Activated CD8-positive, alpha-beta memory T cell treated with anti-CD3 and anti-CD28 coated beads, Interleukin-2, amount 50 U/mL, for 24 hours (primary cell): ENCODE measurements around the gene IGSF22.

ENCODE experiments used
- DNase-seq: peaks from one replicate; pipeline ENCODE4 v3.0.0-alpha.2; 2020; ENCODE audit errors: extremely low read depth

IGSF22 gene

GRCh38 chr11:18713646-18714442 is 12.1 kb downstream of the IGSF22 start:
- no peak for DNase-seq

DNA sequence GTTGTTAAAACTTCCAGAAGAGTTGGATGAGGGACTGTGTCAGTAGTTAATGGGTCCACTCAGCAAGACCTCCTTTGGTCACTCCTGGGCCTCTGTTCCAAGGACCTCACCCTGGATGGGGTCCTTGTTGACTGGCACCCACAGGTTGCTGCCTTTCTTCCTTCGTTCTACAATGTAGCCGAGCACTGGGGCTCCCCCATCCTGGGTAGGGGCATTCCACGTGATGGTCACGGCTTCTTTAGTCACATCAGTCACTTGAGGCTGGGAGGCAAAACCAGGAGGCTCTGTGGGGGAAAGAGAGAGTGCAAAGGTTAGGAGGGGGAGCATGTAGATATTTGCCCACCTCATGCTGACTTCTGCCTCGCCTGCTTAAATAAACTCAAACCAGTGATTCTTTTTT is 15.4 kb downstream of the IGSF22 start:
- no peak for DNase-seq

- DNase-seq, result no peak
Observed at GRCh38 chr11:18709414-18709813, 16.6 kb downstream of the IGSF22 start.

GRCh38 chr11:18707811-18708340 is 18.1 kb downstream of the IGSF22 start:
- DNase-seq, result no peak

DNA sequence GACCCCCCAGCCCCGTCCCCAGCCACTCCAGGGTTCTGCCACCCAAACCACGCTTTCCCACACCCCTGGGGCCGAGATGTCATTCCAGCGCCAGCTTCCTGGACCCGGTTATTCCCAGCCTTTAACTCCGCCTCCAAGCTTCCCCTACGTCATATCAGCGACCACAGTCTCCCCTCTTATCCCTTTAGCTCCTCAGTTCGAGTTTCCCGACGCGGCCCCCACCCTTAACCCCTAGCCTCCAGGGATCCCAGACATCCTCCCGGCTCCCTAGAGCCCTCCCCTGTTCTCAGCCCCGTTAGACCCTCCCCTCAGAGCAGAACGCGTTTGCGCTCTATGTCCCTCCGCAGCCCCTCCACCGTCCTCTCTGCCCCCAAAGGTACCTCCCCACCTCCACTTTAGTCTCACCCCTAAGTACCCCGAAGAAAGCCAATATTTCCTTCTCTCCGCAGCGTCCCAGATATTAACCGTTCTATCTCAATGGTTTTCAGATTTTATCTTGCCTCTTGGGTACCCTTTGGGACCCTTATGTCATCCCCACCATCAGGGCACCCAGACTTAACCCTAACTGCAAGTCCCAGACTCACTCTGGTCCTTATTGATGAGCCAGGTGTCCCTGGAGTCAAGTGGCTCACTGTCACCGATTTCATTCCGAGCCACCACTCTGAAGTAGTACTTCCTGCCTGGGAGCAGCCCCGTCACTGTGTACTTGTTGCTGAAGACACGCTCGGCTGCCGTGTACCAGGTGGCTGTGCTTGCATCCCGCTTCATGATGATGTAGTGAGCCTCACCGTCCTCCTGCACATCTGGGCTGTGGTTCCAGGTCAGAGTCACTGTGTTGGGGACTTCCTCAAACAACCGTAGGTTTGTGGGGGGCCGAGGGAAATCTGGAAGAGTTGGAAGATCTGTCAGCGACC is 19.4 kb downstream of the IGSF22 start:
- no peak for DNase-seq

GRCh38 chr11:18705651-18706281 is 20.2 kb downstream of the IGSF22 start:
- no peak for DNase-seq

GRCh38 chr11:18704698-18705097 is 21.3 kb downstream of the IGSF22 start:
- no peak for DNase-seq

DNA sequence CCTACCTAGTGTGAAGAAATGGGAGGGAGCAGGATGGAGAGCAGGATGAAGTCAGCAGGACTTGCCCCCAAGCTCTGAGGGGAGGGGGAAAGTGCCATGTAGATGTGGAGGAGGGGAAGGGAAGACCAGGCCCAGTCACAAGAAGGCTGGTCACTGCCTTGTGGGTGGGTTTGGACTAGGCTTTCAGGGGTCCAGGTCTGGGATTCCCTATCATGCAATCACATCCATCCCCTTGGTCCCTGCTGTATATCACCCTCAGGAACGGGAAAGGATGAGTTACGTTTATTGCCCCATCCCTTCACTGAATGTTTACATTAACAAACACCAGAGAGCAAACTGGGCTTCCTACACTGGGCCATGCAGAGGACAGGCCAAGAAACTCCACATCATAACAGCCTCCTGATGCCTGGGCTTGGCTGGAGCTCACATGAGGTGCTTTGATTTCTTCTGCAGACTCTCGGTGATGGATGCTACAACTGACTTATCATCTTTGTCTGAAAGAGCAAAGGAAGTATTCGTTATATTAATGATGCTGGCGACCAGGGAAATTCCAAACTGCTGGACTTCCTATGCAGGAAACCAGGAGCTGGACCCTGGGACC is 21.8 kb downstream of the IGSF22 start:
- DNase-seq, result no peak

GRCh38 chr11:18703001-18703763 is 22.8 kb downstream of the IGSF22 start:
- no peak for DNase-seq

DNA sequence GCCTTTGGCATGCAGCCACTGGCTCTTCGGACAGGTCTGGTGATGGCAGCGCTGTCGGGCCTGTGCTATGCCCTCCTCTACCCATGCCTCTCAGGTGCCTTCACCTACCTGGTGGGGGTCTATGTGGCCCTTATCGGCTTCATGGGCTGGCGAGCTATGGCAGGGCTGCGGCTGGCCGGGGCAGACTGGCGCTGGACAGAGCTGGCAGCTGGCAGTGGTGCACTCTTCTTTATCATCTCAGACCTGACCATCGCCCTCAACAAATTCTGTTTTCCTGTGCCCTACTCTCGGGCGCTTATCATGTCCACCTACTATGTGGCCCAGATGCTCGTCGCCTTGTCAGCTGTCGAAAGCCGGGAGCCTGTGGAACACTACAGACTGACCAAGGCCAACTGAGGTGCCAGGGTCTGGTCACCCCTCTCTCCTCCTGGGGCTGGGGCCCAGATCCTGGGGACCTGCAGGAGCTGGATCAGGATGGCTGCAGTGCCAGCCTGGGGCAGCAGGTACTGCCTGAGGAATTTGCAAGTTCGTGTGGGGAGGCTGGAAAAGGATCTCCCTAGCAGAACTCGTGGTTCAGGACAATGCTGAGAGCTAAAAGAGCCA is 24.3 kb downstream of the IGSF22 start:
- DNase-seq, result no peak

- no peak for DNase-seq
Observed at GRCh38 chr11:18700872-18701271, 25.1 kb downstream of the IGSF22 start.

GRCh38 chr11:18700375-18700774 is 25.6 kb downstream of the IGSF22 start:
- no peak for DNase-seq

DNA sequence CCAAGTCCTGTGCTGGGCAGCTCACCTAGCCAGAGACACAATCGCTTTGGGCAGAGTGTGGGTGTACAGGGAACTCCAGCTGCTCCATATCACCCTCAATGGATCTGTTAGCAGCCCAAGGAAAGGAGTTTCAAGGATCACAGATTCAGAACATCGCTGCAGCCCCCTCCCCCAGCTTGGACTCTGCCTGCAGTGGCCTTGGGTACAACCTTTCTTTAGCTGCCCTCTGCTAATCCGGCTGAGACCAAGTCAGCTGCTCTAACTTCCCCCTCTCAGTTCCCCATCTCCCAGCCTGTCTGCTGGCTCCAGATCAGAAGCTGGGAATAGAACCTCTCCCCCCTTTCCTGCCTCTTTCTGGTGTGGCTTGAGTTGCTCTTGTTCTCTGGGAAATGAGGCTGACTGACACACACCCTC is 26.1 kb downstream of the IGSF22 start:
- DNase-seq, result no peak

DNA sequence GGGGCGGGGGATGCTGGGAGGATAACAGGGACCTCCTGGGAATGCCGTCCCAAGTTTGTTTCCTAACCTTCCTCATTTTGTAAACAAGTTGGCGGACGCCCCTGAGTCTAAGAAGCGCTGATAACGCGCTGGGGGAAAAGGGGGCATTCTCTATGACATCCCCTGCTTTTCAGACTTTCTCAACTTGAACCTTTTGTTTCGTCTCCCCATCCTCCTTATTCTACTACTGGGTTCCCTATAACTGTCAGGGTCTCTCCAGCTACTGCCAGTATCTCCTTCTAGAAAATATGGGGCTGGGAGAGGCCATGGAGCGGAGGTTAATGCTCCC is 26.8 kb downstream of the IGSF22 start:
- DNase-seq, result no peak

- DNase-seq, result peak; percentile 63
Observed at GRCh38 chr11:18698341-18699268, 27.4 kb downstream of the IGSF22 start, which contains the start of gene TMEM86A. TSS of gene TMEM86A (plus strand) at chr11:18698779. CDS start at chr11:18698887, 108 bp downstream.

GRCh38 chr11:18697576-18697975 is 28.4 kb downstream of the IGSF22 start:
- DNase-seq, result no peak

- no peak for DNase-seq
Observed at GRCh38 chr11:18696638-18697225, 29.3 kb downstream of the IGSF22 start.

- DNase-seq, result no peak
Observed at GRCh38 chr11:18692941-18693760, 32.8 kb downstream of the IGSF22 start.
